ENCODE data around the gene ITCH.

Gene ITCH

GRCh38 chr20:34553366-34553867, 190.3 kb downstream of the ITCH start:
- H3K4me1 ChIP-seq (ENCODE audit: insufficient read depth, low read length): no peaks in the 10 kb centered on the region
- no peaks in the 10 kb centered on the region for H3K9me3 ChIP-seq (ENCODE audit: insufficient read depth, low read length, severe bottlenecking)
- no peak for TF ChIP-seq CTCF (IDR thresholded peaks at IDR 0.05; ENCODE audit: borderline replicate concordance, extremely low read depth, low read length, poor library complexity, severe bottlenecking)
- TF ChIP-seq EZH2 (IDR thresholded peaks at IDR 0.05; ENCODE audit: borderline replicate concordance, low read depth, low read length, severe bottlenecking): no peak
- H3K27me3 ChIP-seq (ENCODE audit: insufficient read depth, low read length, poor library complexity): no peaks in the 10 kb centered on the region
- ATAC-seq (ENCODE audit: insufficient read depth, low read depth) (no peak), DNase-seq (no peak)
- no peaks in the 10 kb centered on the region for H3K79me2 ChIP-seq (ENCODE audit: insufficient read depth, low read length)
- H2AFZ ChIP-seq (ENCODE audit: low read depth, low read length): no peak overlapping the region
- no peak overlapping the region for H3K27ac ChIP-seq (ENCODE audit: low read length)
- H3K4me3 ChIP-seq (ENCODE audit: low read depth in 1 of 2, low read length in 2 of 2): no peak overlapping the region
- H3K36me3 ChIP-seq (ENCODE audit: insufficient read depth, low read length): 0 out of 2 replicates have a peak, but pooled peaks cover 5% of the 10 kb centered on the region
- no peaks in the 10 kb centered on the region; the same call in 1 of the 2 replicates for H4K20me1 ChIP-seq (ENCODE audit: insufficient read depth, low read length)
- no peak overlapping the region for H3K9ac ChIP-seq (ENCODE audit: low read depth, low read length)
- no peak overlapping the region for H3K4me2 ChIP-seq (ENCODE audit: insufficient read depth, low read length)

- Histone ChIP-seq H3K9me3 (ENCODE audit: insufficient read depth, low read length, severe bottlenecking) (no peaks in the 10 kb centered on the region), H3K9ac (ENCODE audit: low read depth, low read length) (no peak overlapping the region), H3K27me3 (ENCODE audit: insufficient read depth, low read length, poor library complexity) (no peaks in the 10 kb centered on the region), H3K36me3 (ENCODE audit: insufficient read depth, low read length) (peaks cover 40% of the 10 kb centered on the region), H4K20me1 (ENCODE audit: insufficient read depth, low read length) (no peaks in the 10 kb centered on the region), H3K79me2 (ENCODE audit: insufficient read depth, low read length) (no peaks in the 10 kb centered on the region), H3K27ac (ENCODE audit: low read length) (no peak overlapping the region), H3K4me3 (ENCODE audit: low read depth in 1 of 2, low read length in 2 of 2) (no peak overlapping the region), H2AFZ (ENCODE audit: low read depth, low read length) (no peak overlapping the region), H3K4me1 (ENCODE audit: insufficient read depth, low read length) (no peaks in the 10 kb centered on the region), H3K4me2 (ENCODE audit: insufficient read depth, low read length) (no peak overlapping the region)
- DNase-seq (no peak), ATAC-seq (ENCODE audit: insufficient read depth, low read depth) (no peak)
- TF ChIP-seq EZH2 (IDR thresholded peaks at IDR 0.05; ENCODE audit: borderline replicate concordance, low read depth, low read length, severe bottlenecking) (no peak), CTCF (IDR thresholded peaks at IDR 0.05; ENCODE audit: borderline replicate concordance, extremely low read depth, low read length, poor library complexity, severe bottlenecking) (no peak)
Measured at GRCh38 chr20:34557936-34558319, 194.9 kb downstream of the ITCH start.

- Histone ChIP-seq H3K4me1 (ENCODE audit: insufficient read depth, low read length) (no peaks in the 10 kb centered on the region), H3K9me3 (ENCODE audit: insufficient read depth, low read length, severe bottlenecking) (no peaks in the 10 kb centered on the region), H3K4me3 (ENCODE audit: low read depth in 1 of 2, low read length in 2 of 2) (no peak within 1 kb of the TSS), H4K20me1 (ENCODE audit: insufficient read depth, low read length) (no peaks in the 10 kb centered on the region), H3K36me3 (ENCODE audit: insufficient read depth, low read length) (peaks cover 40% of the 10 kb centered on the region), H2AFZ (ENCODE audit: low read depth, low read length) (no peak within 1 kb of the TSS), H3K27me3 (ENCODE audit: insufficient read depth, low read length, poor library complexity) (no peaks in the 10 kb centered on the region), H3K27ac (ENCODE audit: low read length) (no peak within 1 kb of the TSS), H3K4me2 (ENCODE audit: insufficient read depth, low read length) (no peak within 1 kb of the TSS), H3K79me2 (ENCODE audit: insufficient read depth, low read length) (no peaks in the 10 kb centered on the region), H3K9ac (ENCODE audit: low read depth, low read length) (no peak within 1 kb of the TSS)
- no peak for DNase-seq
- no peak for ATAC-seq (ENCODE audit: insufficient read depth, low read depth)
- TF ChIP-seq EZH2 (IDR thresholded peaks at IDR 0.05; ENCODE audit: borderline replicate concordance, low read depth, low read length, severe bottlenecking): no peak
- TF ChIP-seq CTCF (IDR thresholded peaks at IDR 0.05; ENCODE audit: borderline replicate concordance, extremely low read depth, low read length, poor library complexity, severe bottlenecking): no peak
Measured at GRCh38 chr20:34558320-34559218, 195.5 kb downstream of the ITCH start, which contains the start of gene MAP1LC3A. TSS of gene MAP1LC3A (plus strand) at chr20:34558718. CDS start at chr20:34558869, 151 bp downstream.
